HG02840 (cell line): ENCODE data around the gene TNS2.
"Not testable (repeated sequence)": the region's sequence is repeated elsewhere in the genome, so short reads cannot be mapped to it uniquely, and the experiment has no call there.

Source experiments
- ATAC-seq: cut with Tn5 transposase; IDR thresholded peaks from one replicate; pipeline ENCODE4 v1.9.1; 2021; ENCODE audit warnings: mild to moderate bottlenecking, moderate library complexity, moderate number of reproducible peaks; ENCODE audit not compliant: unreplicated experiment, low FRiP score

The TNS2 gene

DNA sequence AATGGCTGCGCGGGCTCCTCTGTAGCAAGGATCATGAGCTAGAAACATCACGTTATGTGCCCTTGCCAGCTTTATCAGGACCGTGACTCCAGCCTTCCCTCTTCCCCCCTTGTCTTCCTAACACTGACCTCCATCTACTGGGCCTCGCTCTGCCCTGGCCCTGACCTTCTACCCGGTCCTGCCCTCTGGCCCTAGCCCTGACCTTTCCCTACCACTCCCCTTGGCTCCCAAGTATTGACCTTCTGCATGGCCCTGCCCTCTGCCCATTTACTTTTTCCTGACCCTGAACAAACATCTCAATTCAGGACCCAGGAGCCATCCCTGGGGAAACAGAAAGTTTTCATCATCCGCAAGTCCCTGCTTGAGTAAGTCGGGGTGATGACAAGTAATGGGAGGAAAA lies 55.4 kb downstream of the TNS2 start:
- ATAC-seq, result no peak

DNA sequence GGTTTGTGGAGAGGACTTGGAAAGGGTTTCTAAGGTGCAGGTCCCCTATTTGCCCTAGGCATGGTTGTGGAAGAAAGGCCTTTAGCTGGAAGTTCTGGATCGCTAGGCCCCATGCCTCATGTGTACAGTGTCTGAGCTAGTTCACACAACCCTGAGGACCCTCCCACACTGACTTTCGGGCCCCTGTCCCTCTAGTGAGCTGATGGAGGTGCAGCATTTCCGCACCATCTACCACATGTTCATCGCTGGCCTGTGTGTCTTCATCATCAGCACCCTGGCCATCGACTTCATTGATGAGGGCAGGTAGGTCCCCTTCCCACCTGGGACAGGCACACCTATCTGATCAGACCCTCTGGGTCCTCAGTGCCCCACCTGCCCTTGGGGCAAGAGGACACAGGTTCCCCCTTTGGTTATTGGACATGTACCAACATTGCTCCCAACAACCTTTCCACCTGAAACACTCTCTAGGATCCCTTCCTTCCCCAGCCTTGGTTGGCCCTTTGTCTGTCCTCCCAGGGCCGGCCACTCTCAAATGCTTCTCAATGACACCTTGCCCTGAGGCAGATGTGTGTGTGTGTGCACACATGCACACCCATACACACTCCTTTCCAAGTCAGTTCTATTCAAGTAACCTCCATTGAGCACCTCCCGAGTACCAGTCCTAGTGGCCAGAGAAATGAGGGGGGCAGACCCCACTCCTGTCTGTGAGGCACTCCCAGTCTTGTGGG lies 56.0 kb downstream of the TNS2 start:
- no peak for ATAC-seq

DNA sequence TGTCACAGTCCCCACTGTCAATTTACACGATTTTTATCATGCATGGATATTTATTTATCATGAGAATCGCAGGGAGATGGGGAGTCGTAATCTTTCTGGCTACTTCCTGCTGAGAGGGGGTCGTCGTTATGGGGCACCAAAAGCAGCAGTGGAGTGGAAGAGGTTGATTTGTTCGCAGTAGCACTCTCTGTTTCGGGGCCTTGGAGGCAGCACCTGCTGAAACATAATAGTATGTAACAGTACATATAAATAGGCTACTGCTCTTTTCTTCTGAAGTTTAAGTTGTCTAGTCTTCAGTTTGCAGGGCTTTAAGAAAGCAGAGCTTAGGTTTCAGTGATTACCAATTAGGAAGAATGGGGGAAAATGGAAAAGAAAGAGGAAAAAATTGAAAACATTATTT lies 57.3 kb downstream of the TNS2 start:
- no peak for ATAC-seq

DNA sequence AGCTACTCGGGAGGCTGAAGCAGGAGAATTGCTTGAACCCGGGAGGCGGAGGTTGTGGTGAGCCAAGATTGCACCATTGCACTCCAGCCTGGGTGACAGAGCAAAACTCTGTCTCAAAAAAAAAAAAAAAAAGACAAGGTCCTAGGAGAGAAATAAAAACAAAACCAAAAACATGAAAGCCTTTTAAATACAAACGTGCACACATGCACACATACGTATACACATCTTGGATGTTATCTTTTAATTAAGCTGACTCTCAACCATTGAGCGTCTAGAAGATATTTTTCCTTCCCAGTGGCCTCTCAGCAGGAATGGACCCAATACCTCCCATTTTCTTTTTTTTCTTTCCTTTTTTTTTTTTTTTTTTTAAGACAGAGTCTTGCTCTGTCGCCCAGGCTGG lies 62.6 kb downstream of the TNS2 start:
- ATAC-seq, result not testable (repeated sequence)

DNA sequence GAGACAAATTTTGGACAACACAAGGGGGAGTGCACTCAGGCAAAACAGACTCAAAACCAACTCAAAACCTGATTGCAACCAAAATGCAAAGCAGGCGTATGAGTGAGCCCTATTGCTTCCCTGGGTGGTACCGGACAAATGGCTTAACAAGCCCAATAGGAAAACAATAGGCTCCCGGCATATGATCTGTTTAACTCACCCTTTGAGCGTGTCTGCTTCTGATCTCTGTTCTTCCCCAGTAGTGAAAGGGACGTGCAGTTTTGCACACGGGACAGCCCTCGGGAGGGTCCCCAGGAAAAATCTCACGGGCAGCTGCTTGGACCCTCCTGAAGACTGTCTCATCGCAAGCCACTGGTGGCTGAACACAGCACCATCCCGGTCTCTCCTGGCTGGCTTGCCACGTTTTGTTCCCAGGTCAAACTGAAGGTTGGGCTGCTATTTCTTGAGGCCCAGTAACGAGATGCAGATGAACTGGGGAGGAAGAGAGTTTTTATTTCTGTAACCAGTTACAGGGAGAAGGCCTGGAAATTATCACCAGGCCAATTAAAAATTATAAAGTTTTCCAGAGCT lies 63.4 kb downstream of the TNS2 start:
- ATAC-seq, result no peak

DNA sequence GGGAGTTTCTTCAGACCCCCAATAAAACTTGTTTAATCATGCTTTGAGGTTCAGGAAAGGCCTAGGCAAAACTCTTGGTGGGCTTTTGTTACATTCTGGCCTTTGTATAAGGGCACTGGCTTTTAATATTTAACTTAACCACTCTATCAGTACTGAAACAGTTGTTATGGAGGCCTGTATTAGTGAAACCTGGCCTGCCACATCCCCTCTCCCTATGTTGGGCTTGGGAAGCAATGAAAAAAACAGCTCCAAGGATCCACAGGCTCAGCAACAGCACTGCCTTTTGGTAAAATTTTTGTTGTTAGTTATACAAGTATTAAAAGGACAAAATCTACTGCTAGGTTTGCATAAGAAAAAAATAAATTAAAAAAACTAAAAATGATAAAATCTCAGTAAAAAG lies 64.1 kb downstream of the TNS2 start:
- no peak for ATAC-seq
